Caki2 (cell line): ENCODE results near the gene ECM2. TPM values are rescaled to one million over a fixed set of nuclear protein-coding genes. Genes with fewer than 3 reads are reported as not detected.

Experiments used
- DNase-seq: peaks from one replicate; pipeline ENCODE4 v3.0.0-alpha.2; 2015; ENCODE audit warnings: low read depth
- in situ Hi-C: cut with HindIII; loops from 2 replicates; pipeline ENCODE4 v1.10.0; 2016; ENCODE audit warnings: low sequenced_read_pairs, low pct_unique_long_range_greater_than_20kb, mixed read lengths
- total RNA-seq: library from RNA; depleted of rRNA; stranded (reverse); fragments of >200 nt; shearing (Covaris generic); gene quantifications from 2 replicates; pipeline ENCODE4 v1.2.3, GENCODE V29; 2014; ENCODE audit warnings: low replicate concordance

ECM2 gene
- total RNA-seq, 1 experiment from 2014 or later = not detected

DNA sequence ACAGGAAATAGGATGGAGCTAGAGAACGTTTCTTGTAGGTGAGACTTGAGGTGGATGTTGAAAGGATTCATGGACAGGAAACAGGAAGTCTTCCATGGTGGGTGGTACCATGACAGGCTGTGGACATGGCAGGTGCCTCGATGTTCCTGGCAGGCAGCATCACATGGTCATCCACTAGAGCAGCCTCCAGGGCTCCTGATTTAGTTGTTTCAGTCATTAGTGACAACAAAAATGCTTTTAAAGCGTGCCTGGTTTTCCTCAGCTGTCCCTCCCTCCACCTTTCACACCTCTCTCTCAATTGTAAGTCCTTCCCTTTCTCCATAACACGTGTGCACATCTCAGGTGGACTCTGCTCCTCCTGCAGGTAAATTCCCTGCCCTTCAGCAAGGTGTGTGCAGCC, 28.3 kb downstream of the ECM2 start:
- in situ Hi-C loops = no loop called here
- no peak for DNase-seq

DNA sequence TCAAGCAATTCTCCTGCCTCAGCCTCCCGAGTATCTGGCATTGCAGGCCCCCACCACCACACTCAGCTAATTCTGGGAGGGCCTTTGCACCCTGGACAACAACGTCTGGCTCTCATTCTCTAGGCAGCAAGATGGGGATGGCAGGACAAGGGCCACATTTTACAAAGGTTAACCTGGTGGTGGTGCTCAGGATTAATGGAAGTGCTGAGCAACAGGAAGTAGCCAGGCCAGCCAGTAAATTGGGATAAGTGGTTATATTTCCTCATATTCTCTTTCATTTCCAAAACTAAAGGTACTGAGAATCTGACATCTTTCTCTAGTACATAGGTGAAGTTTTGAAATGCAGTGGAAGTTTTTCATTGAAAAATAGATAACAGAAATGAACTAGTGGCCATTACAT, 28.8 kb downstream of the ECM2 start:
- no peak for DNase-seq
- in situ Hi-C loops = no loop called here

DNA sequence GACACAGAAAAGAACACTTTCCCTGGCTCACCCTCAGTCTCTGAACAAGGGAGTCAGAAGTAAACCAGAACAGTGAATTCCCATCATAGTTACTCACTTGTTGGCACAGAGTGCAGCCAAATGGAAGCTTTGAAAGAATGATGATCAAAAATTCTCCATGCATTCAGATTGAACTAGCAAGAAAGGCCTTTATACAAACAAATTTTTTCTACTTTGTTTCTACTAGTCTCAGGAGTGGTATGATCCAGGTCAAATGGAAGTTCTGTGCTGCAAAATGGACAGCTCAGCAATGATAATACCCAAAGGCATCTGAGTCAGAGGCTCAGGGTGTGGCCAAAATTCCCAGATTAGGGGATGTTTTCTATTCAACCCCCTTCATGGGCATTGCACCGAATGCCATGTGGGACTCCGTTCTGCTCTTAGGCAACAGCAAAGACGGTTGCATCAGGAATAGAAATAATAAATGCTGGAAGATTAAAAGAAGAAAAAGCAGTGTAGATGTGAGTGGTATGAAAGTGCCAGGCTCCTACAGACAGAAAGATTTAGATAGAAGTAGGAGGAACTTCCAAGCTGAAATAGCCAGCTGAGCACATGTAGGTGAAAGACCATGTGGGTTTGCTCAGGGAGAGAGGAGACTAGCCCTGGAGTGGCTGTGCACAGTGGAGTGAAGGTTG, 29.5 kb downstream of the ECM2 start:
- DNase-seq = peak; percentile 40
- in situ Hi-C loops = no loop called here

DNA sequence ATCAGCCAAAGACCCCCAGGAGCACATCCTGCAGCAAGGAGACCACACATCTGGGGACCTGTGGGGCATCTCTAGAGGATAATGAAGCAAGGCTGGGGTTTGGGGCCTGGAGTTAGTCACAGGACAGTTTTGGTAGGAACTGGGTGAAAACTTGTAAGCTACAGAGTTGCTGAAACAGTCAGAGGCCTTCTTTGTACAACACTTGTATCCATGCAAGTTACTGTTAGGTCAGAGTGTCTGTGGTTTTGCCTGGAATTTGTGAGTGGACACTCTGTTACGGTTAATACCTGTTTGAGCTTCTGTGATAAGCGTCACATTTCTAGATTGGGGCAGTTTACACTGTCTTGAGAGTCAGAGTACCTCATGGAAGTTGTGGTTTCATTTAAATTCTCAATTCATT, 30.9 kb downstream of the ECM2 start:
- DNase-seq = no peak
- in situ Hi-C loops = no loop called here

DNA sequence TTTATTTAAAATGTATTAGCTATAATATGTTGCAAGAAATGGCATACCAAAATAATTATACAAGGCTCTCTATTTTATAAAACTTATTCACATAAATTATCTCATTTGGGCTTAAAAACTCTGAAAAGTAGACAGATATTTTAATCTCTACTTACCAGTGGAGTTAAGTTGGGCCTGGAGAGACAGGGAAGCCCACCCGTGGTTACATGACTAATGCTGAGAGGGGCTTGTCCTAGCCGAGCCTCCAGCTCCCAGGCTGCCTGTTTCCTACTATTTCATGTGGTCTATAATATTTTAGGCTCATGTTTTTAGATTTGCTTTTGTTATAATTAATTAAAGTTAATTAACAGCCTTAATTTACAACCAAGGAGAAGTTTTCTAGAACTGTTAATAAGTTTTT, 32.6 kb downstream of the ECM2 start:
- in situ Hi-C loops = no loop called here
- no peak for DNase-seq

DNA sequence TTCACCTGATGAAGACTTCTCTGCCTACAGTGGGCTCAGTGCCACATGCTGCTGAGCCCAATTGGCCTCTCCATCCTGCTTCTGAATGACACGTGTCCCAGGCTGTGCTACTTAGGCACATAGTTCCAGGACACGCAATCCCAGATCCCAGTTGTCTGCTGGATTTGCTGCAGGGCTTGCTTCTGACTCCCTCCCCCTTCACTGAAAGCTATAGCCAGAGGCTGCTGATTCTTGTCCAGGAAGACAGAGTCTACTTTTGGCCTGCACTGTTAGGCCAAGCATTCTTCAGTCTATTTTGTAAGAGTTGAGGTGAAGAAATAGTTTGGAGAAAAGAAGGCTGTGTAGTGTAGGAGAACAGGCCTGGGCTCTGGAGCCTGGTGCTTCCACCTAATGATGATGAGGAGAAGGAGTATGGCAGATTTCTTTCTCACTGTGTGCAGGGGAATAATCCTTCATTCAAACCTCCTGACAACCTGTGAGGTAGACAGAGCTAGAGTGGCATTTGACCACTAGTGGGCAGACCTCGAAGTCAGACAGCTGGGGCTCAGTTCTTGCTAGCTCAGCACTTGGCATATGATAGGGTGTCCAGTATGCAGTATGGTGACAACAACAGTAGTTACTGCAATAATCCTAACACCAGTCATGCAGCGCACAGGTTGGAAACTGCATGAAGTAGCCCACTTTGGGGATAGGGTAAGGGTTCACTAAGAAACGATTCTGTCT, 34.0 kb downstream of the ECM2 start:
- in situ Hi-C loops = no loop called here
- peak; percentile 7 for DNase-seq

DNA sequence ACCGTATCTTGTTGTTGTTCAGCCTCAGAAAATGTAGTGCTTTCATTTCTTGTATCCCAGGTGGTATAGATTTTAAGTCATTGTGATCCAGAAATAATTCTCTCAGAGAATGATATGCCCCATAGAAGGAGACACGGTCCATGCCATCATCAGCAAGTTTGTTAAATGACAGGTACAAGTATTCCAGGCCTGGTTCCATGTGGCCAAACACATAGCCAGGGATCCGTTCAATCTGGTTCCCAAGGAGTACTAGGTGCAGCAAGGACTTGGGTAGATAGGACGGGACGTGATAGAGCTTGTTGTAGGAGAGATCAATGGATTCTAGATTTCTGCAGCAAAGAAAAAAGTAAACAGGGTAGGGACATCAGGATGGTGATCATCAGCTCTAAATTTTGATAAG, 35.1 kb downstream of the ECM2 start:
- in situ Hi-C loops = no loop called here
- no peak for DNase-seq

DNA sequence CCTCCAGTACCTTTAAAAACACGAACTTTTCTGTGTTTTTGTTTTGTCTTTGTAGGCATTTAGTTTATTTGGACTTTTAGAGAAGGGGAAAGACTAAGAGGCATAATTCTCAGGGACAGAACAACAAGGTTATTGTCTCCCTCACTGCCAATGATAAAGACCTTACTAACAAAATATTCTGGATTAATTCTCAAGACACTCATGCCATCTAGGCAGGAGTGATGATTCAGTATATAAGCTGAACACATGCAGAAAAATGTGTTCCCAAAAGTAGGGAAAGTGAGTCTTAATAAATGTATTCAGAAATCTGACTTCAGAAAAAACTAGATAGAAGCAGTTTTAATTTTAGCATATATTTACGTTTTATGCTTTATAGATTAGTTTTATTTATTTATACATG, 36.1 kb downstream of the ECM2 start:
- in situ Hi-C loops = no loop called here
- DNase-seq = no peak

DNA sequence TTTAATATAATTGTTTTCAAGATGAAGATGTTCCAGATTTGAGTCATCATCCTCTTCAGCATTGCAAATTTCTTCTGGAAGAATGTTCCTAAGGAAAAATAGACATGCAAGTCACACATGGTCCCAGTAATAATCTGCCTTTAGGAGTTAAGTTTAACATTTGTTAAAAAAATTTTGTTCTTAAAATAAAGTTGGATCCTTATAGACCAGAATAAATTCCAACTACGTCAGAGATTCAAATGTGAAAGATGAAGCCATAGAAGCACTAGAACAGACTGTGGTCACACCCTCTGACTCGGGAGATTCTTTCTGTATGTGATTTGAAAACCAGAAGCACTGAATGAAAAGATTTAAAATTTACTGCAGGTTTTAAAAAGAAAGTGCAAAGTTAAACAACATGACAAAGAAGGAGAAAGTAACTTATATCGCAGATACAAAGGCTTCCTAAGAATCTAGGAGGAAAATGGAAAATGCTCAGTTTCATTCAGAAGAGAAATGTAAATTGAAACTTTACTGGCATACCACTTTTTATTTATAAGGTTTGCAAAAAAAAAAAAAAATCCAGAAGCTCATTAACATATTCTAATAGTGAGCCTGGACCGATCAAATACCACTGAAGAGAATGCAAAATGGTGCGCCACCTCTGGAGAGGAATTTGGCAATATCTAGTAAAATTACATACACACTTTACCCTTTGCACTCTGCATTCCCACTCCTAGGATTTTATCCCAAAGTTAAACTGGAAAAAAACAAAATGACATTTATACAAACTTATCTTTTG, 39.2 kb downstream of the ECM2 start:
- no peak for DNase-seq
- in situ Hi-C loops = no loop called here

DNA sequence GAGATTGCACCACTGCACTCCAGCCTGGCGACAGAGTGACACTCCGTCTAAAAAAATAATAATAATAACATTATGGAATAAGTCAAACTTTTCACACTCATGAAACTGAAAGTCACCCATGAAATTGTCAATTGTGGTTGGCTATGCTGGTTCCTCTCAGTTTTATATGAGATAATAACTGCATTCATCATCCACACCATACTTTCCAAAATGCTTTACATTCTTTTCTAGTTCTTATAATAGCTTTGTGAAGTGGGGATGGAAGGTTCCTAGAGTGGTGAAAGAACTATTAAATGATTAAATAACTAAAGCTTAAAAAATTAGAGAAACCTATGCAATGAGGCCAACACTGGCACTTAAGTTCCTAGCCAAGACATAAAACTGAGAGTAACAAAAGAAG, 40.9 kb downstream of the ECM2 start:
- DNase-seq = no peak
- in situ Hi-C loops = no loop called here

DNA sequence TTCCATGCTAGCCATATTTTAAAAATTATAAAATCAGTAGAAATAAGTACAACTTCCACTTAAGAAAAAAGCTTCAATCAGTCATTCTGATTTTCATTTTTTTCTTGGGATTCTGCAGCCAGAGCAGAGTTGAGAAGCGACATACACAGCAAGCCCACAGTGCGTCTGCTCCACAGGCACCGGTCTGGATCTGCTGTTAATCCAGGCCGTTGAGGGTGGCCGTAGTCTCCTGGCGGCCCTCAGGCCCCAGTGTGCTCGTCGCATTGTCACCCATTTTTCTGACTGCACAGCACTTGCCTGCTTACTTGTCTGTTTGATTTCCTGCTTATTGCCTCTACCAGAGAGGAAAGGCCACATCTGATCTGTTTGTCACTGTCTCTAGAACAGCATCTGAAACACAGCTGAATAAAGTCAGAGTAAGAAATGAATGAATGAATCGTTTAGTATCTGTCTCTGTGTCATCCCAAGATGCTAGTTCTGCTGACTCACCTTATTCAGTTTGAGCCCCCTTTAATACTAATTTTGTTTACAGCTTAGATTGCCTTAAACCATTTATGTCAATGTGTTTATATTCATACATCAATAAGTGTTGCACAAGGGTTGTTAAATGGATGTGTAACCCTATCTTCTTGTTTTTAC, 41.9 kb downstream of the ECM2 start:
- in situ Hi-C loops = no loop called here

DNA sequence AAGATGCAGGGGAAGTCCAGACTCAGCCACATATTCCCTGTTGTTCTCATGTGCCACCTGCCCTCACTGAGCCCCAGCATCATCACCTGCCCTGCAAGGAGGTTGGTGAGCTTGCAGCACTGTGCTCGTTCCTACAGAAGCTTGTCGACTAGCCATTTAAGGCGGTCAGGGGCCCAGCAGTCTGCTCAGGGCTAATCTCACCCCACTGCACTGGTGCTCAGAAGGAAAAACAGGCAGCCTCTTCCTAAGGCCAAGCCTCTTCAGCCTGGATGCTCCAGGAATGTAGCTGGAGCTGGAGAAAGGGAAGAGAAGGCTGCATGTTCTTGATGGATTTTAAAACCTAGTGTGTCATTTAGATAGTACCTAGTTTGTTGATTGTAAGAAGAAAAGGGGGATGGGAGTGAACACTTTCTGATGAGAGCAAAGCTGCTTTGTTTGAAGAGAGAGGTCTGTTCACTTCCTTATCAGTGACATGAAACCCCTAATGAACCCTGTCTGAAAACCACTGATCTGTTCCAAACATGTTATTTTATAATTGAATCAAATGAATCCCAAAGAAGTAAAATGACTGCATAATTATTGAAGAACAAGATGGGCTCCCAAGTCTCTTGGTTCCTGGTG, 42.9 kb downstream of the ECM2 start:
- in situ Hi-C loops = no loop called here
- DNase-seq = no peak

More for the DNA sequence above, 41.9 kb downstream of the ECM2 start:
- no peak for DNase-seq

DNA sequence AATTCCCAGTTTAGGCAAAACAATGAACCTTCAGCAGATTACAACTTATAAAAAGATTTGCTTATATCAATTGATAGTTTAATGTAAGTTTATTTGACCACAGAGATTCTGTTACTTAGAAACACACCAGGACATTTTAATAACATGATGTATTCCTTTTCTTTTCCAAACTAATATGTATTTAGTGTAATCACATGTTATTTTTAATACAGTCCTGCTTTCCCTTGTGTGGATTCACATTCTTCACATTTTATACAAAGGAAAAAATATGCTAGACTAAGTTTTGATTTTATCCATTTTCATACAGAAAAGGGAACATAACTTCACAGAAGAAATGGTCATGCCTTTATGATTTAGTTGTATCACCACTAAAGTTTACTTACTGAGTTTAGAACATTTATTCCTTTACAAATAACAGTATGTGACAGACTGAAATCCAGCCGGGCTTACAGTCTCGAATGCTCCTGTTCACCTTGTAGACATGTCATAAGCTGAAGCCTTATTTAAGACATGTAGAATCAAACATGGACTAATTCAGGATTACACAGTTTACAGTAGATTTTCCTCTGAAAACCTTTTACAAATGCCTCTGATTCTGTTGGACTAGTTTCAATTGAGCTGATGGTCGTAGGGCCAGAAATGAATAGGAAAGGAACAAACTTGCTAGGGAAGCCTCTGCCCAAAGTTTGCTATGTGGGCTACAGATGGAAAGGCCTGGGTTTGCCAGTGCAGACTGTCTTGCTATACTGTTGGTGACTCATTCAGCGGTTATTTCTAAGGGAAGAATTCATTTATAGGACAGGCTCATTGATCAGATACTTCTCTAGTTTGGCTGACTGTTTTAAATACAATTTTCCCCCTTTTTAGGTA, 46.9 kb downstream of the ECM2 start:
- DNase-seq = no peak
- in situ Hi-C loops = no loop called here

DNA sequence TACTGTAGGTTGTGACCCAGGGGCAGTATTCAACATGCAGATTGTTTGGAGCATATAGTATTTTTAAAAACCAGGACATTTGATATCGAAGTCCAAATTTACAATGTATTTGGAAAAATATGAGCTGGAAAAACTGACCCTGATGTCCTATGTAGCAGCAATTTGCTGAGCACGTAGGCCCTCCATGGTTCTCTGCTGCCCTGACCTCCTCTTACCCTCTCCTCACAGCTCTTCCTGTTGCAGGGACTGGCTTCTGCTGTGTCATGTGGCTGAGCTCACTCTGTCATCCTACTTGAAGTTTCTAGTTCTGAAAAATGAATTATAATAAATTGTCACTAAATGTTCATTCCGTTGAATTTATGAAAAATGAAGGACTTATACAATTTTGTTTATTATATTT, 49.4 kb downstream of the ECM2 start:
- DNase-seq = no peak
- in situ Hi-C loops = no loop called here

DNA sequence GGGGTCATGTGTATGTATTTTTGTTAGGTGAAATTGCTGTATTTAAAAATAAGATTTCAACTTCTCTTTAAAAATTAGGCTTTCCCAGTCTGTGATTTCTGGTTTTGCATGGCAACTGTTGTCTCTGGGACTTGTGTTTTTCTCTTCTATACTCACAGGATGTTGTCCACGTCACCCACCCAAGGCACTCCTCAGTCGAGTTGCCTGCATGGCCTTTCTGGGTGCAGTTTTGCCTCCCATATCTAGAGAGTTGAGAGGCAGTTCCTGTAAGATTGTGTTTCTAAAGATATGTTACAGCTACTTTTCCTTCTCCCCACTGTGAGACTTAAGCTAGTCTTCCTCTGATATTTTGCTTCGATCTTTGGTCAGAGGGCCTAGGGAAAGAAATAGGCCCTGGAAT, 51.2 kb downstream of the ECM2 start:
- in situ Hi-C loops = no loop called here

DNA sequence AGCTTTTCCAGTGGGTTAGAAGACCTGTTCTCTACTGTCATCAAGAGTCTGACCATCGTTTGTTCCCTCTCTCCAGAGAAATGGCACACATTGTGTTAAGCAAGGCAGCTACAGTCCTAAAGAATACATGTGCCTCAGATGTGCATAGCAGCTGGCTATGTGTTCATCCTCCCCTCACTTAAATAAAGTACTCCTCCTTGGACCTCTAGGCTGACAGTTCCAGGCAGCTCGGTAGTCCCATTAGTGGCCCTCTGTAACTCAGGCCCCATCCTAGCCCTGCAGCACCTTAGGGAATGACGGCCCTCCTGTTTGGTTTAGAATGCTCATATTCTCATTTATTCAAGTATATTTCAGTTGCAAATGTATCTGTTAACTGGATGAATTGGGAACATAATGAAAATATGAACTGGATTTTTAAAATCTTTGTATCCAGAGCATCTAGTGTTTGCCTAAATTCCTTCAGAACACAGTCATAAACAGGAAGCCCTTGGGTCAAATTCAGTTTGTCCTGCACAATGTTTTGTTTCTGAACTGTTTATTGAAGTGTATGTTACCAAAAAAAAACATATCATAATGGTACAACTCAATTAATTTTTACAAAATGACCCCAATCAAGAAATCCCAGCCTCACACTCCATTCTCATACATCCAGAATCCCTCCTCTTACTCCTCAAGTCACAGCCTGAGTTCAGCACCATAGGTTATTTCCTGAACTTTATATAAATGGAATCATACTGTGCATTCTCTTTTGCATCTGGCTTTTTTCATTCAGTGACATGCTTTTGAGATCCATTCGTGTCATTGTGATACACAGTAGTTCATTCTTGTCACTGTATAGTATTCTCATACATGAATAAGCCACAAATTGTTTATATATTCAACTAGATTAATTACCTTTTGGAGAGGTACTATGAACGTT, 51.9 kb downstream of the ECM2 start:
- in situ Hi-C loops = no loop called here
- no peak for DNase-seq

More for the DNA sequence above, 51.2 kb downstream of the ECM2 start:
- no peak for DNase-seq

DNA sequence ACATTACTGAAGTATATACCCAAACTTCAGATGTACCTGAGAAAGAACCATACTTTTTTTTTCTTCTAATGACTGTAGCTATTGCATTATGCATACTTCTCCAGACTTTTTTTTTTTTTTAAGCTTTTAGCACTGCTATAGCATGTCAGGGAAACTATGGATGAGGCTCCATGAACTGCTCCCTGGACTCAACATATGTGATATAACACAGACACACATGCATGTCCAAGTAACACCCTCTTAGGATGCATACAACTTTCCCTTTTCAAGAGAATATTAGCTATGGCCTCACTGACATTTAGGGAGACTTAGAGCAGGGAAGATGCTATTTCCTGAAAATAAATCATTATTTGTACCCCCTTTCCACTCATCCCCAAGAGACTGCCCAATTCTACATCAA, 53.0 kb downstream of the ECM2 start:
- in situ Hi-C loops = no loop called here

More for the DNA sequence above, 53.0 kb downstream of the ECM2 start:
- DNase-seq = no peak
